GM18861 (cell line): ENCODE results near the gene SKIL.

Source experiments
- ATAC-seq: cut with Tn5 transposase; IDR thresholded peaks from one replicate; pipeline ENCODE4 v1.9.1; 2021; ENCODE audit not compliant: unreplicated experiment

The SKIL gene

DNA sequence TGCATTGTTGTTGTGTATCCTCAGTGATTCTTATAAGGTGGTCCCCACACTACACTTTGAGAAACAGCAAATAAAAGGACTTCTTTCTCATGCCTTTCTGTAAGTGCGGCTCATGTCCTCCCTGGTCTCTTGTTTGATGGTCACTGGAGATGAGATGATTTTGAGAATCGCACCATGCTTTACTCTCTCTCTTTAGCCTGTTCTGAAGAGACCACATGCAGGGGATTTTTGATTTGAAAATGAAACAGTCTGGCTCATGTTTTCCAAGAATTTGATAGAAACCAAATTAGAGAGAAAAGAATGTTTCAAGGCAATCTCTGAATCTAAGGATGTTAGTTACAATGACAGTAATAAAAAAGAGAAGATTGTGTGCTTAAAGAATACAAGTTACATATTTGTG, 79.2 kb downstream of the SKIL start:
- no peak for ATAC-seq

DNA sequence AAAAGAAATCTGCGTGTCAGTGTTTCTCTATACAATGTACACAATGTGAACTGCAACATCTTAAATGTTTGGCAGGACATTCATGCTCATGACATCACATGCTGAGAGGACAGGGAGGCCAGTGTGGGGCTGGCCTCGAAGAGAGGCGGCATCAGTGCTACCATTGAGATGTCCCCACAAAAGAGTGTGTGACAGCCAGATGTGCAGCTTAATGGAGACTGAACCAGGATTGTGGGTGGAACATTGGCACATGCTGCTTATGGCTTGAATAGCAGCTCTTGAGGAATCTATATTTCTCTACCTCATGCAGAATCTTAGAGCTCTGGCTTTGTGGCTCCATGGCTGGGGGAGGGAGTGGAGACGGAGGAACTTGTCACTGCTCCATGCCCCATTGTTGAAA, 79.7 kb downstream of the SKIL start:
- no peak for ATAC-seq

DNA sequence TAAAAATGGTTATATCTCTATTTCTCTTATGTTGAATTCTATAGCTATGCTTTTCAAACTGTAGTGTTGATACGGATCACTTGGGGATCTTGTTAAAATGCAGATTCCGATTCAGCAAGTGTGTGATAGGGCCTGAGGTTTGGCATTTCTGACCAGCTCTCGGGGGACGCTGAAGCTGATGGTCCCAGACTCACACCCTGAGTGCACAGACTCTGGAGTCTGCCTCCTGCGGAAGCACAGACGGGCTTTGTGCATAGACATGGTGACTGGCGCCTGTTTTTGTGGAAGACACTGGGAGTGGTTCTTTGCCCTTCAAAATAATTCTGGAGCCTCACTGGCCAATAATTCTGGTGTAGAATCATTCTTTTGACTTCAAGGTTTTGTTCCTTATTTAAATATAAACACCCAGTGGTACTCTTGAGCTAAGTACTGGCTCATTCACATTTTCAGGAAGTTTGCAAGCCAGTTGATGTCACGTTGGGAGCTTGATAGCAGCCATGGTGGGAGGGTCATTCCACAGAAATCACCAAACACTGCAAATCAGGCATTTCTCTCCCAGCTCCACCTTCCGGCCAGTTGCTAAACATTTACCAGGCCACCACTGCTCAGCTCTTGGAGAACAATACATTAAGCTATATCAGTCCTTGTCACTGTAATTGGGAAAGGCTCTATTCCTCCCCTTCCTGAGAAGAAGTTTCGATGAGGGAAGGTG, 80.3 kb downstream of the SKIL start:
- no peak for ATAC-seq

DNA sequence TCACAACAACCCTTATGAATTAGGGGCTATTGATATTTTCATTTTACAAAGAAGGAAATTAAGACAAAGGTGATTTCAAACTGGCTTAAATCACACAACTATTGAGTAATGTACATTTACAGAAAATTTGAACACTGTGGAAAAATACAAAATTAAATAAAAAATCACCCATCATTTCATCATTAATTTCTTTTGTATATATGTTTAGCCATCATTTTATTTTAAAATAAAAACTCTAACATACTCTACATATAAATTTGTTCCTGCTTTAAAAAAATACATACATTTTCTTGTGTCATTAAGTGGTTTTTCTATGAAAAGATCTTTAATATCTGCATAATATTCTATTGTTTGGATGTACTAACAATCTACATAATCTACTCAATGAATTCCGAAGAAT, 81.3 kb downstream of the SKIL start:
- no peak for ATAC-seq

DNA sequence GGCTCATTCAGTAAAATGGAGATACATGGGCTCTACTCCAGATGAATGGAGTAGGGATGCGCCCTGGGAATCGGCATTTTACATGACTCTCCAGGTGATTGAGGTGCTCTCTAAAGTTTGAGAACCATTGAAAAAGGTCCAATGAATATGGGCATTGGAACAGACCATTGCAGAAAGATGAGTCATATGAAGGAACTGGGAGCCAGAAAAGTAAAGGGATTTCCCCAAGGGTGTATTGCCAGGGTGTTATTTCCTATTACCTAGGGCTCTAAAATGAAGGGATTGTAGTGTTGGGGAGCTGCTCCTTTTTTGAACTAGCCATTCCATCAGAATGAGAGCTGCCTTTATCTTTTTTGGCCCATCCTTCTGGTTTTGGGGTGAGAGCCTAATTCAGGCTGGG, 82.8 kb downstream of the SKIL start:
- ATAC-seq = no peak

DNA sequence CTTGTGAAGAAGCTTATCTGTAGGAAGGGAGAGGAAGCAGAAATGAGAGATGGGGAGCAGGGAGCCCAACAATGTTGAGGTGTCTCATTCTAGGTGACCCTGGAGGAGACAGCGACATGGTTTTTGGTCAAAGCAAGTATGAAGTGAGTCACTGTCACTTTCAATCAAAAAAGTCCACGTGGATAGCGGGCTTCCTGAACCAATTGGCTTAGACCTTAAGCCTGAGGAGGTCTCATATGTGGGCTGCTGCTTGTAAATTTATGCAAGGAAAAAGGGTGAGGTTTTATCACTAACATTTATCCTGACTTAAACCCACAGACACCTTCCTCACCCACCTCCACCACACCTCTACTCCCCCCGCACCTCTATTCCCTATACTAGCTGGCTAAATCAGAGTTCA, 83.9 kb downstream of the SKIL start:
- ATAC-seq = no peak

DNA sequence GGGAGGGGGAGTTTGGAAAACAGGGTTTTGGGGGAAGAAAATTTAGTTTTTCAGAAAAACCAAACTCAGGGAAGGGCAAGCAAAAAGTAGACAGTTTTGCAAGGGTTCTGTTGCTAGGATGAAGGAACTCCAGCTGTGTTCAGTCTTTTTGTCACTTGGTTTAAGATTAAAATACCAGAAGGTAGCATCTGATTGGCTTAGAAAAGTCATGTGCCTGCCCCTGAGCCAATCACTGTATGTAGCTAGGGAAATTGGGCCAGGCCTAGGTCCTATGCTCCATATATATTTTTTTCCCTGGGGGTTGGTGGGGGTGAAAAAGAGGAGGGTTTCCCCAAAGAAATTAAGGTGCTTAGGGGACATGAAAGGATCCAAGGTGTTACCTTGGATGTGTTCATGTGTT, 85.4 kb downstream of the SKIL start:
- no peak for ATAC-seq

DNA sequence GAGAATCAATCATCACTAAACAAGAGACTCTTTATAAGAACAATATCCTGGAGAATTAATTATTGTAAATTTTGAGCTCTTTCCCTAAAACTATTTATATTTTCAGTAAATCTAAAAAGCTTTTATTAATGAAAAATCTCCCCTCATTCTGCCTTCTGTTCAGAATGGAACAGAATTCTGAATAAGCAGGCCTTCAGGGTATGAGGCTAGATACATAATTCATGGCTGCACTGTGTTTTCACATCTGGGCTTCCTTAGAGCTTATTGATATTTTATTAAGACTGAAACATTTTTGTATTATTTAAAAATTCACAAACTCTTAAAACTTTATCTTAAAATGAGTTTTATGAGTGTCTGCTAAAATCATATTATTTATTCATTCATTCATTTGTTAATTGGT, 85.9 kb downstream of the SKIL start:
- no peak for ATAC-seq
